ENCODE data around the gene VAX1. TPM values are rescaled to one million over a fixed set of nuclear protein-coding genes. Genes with fewer than 3 reads are reported as not detected.

VAX1 gene
- total RNA-seq, 1 experiment from 2014 or later: not detected

- H3K9me3 Mint-ChIP-seq: peaks cover 11 to 14% of the 10 kb centered on the region in 2 experiments
- Histone ChIP-seq H3K18ac (ENCODE audit: insufficient read length, low read depth, low read length) (no peak overlapping the region), H2AFZ (ENCODE audit: low read length) (no peak overlapping the region), H3K56ac (ENCODE audit: insufficient read length, low read depth, low read length) (no peak overlapping the region), H2AK5ac (ENCODE audit: insufficient read length, low read length) (no peak overlapping the region), H3K23me2 (ENCODE audit: insufficient read length, low read depth, low read length, poor library complexity, severe bottlenecking) (no peaks in the 10 kb centered on the region), H2BK5ac (ENCODE audit: insufficient read length, low read length) (no peak overlapping the region), H4K20me1 (ENCODE audit: control insufficient read depth, insufficient read depth, insufficient read length) (no peaks in the 10 kb centered on the region), H4K8ac (replicated peaks; ENCODE audit: insufficient read length, low read depth, low read length) (no peak overlapping the region), H3T11ph (ENCODE audit: low read length) (no peak overlapping the region), H4K91ac (ENCODE audit: insufficient read length, low read depth, low read length) (no peak overlapping the region), H2BK15ac (ENCODE audit: low read depth, low read length) (no peak overlapping the region), H3K14ac (ENCODE audit: insufficient read depth, low read length) (no peak overlapping the region), H3K79me1 (ENCODE audit: insufficient read depth, low read depth, low read length, poor library complexity, severe bottlenecking) (no peaks in the 10 kb centered on the region), H3K27me3 (ENCODE audit: insufficient read depth, low read length) (peaks cover 56% of the 10 kb centered on the region), H4K5ac (ENCODE audit: insufficient read length, low read depth, low read length) (no peak overlapping the region), H3K23ac (ENCODE audit: insufficient read length, low read depth, low read length) (no peak overlapping the region), H3K4me1 (ENCODE audit: insufficient read depth, low read length) (no peaks in the 10 kb centered on the region), H2BK120ac (ENCODE audit: low read depth, low read length, poor library complexity, severe bottlenecking) (no peak overlapping the region), H3K9ac (ENCODE audit: extremely low read depth, insufficient read length, low read length) (no peak overlapping the region), H3K9me3 (ENCODE audit: control insufficient read depth, low read depth, low read length) (peaks cover 14% of the 10 kb centered on the region), H3K79me2 (ENCODE audit: insufficient read depth, low read length) (no peaks in the 10 kb centered on the region), H3K4ac (ENCODE audit: low read depth, low read length) (no peak overlapping the region), H2BK12ac (ENCODE audit: insufficient read length, low read depth, low read length) (no peak overlapping the region), H3K27ac (ENCODE audit: insufficient read length, low read depth, low read length) (no peak overlapping the region), H3K4me2 (ENCODE audit: insufficient read depth, insufficient read length, low read length) (no peak overlapping the region), H2BK20ac (ENCODE audit: low read depth, low read length, poor library complexity, severe bottlenecking) (no peak overlapping the region)
- TF ChIP-seq CTCF (conservative IDR thresholded peaks at IDR 0.05): no peak
- H3K27me3 Mint-ChIP-seq (ENCODE audit: low read depth): peaks cover 100% of the 10 kb centered on the region
- no peaks in the 10 kb centered on the region; a peak in 3 of 7 replicates for H3K36me3 Mint-ChIP-seq (ENCODE audit: insufficient read depth in 1 of 3, low read depth in 3 of 3)
- DNase-seq: no peak
- H3K27ac Mint-ChIP-seq: no peak overlapping the region
- H3K4me1 Mint-ChIP-seq: no peaks in the 10 kb centered on the region
- no peak overlapping the region for H3K4me3 Mint-ChIP-seq
- WGBS (ENCODE audit: extremely low coverage, insufficient read length, low lambda C conversion rate): no CpG with 5 or more reads among the region's 3 CpGs
Observed at GRCh38 chr10:117148284-117148683, 10.2 kb upstream of the VAX1 start.
